Endothelial cell of umbilical vein (primary cell): ENCODE measurements around the gene RWDD1. TPM values are rescaled to one million over a fixed set of nuclear protein-coding genes. Genes with fewer than 3 reads are reported as not detected.

Experiments used
- BruUV-seq: library from RNA; stranded (reverse); fragments of 400-500 nt; replicated peaks from 2 replicates; lab custom pipeline; 2021; lab: Mats Ljungman, UMichigan
- CTCF ChIA-PET: fragments of 300-600, 350-600 bp; sonication (Branson Sonifier 250); formaldehyde crosslinking; loops from one replicate; lab custom pipeline; 2021; ENCODE audit warnings: antibody characterized with exemption, inconsistent platforms; lab: Charles Lee
- POLR2A ChIA-PET: fragments of 300-600, 350-600 bp; sonication (Branson Sonifier 250); formaldehyde crosslinking; loops from one replicate; lab custom pipeline; 2021; ENCODE audit warnings: antibody characterized with exemption, inconsistent platforms; lab: Charles Lee
- DNase-seq: peaks from one replicate; pipeline ENCODE4 v3.0.0-alpha.2; 2011; ENCODE audit warnings: low read depth, low spot score
- FAIRE-seq: peaks from 2 replicates; lab custom pipeline; 2011; peaks lifted over from hg19 to GRCh38; lab: Jason Lieb, UNC
- H2AFZ ChIP-seq: 2 replicates; pipeline ENCODE4 v1.6.0; 2012; ENCODE audit warnings: low read depth, low read length, control low read depth, inconsistent platforms
- H3K27ac ChIP-seq: 2 replicates; pipeline ENCODE4 v1.5.1; 2011; ENCODE audit warnings: low read depth, mild to moderate bottlenecking, control low read depth, low read length, moderate library complexity; ENCODE audit not compliant: insufficient read depth
- H3K27me3 ChIP-seq, 2 experiments: 2 replicates each; pipeline versions ENCODE4 v1.6.0 to v1.6.1; 2011; ENCODE audit warnings: low read length in 2 of 2, mixed read lengths in 1 of 2; ENCODE audit not compliant: control insufficient read depth in 2 of 2, insufficient read depth in 2 of 2
- H3K36me3 ChIP-seq, 2 experiments: 2 replicates in 1 of 2; 3 replicates in 1 of 2; pipeline ENCODE4 v1.5.1; 2011; ENCODE audit warnings: low read length in 2 of 2, mild to moderate bottlenecking in 1 of 2, moderate library complexity in 1 of 2; ENCODE audit not compliant: control insufficient read depth in 2 of 2, insufficient read depth in 2 of 2; ENCODE audit errors: extremely low read depth in 1 of 2
- H3K4me1 ChIP-seq: 3 replicates; pipeline ENCODE4 v1.5.1; 2011; ENCODE audit warnings: mild to moderate bottlenecking, low read length; ENCODE audit not compliant: control insufficient read depth, insufficient read depth; ENCODE audit errors: extremely low read depth
- H3K4me2 ChIP-seq: 2 replicates; pipeline ENCODE4 v1.6.1; 2011; ENCODE audit warnings: low read length, control low read depth, mixed read lengths; ENCODE audit not compliant: insufficient read depth
- H3K4me3 ChIP-seq, 3 experiments: fragments of 200-600 bp in 1 of 3; sonication (generic), shearing (Covaris generic) in 1 of 3; replicated peaks in 1 of 3; 2 replicates each; pipeline ENCODE4 v1.5.1; 2011 to 2016; ENCODE audit warnings: control low read depth in 3 of 3, low read length in 3 of 3, mild to moderate bottlenecking in 2 of 3, inconsistent platforms in 1 of 3, low read depth in 1 of 3, moderate library complexity in 1 of 3; ENCODE audit not compliant: insufficient read depth in 1 of 3
- H3K79me2 ChIP-seq: 2 replicates; pipeline ENCODE4 v1.6.0; 2012; ENCODE audit warnings: low read length, inconsistent platforms; ENCODE audit not compliant: control insufficient read depth, insufficient read depth
- H3K9ac ChIP-seq: replicated peaks from 2 replicates; pipeline ENCODE3; 2011; ENCODE audit warnings: low read length, control low read depth; ENCODE audit not compliant: insufficient read depth; ENCODE audit errors: extremely low read depth
- H3K9me1 ChIP-seq: replicated peaks from 3 replicates; pipeline ENCODE4 v1.6.0; 2011; ENCODE audit warnings: mild to moderate bottlenecking, low read length; ENCODE audit not compliant: control insufficient read depth, insufficient read depth; ENCODE audit errors: extremely low read depth
- H3K9me3 ChIP-seq: replicated peaks from 2 replicates; pipeline ENCODE4 v1.5.1; 2012; ENCODE audit warnings: low read length, inconsistent platforms; ENCODE audit not compliant: control insufficient read depth, insufficient read depth
- H4K20me1 ChIP-seq: replicated peaks from 2 replicates; pipeline ENCODE3; 2011; ENCODE audit warnings: mild to moderate bottlenecking, low read length; ENCODE audit not compliant: control insufficient read depth, insufficient read depth; ENCODE audit errors: extremely low read depth
- CTCF ChIP-seq, 2 donors: IDR thresholded peaks; 1 replicate in 1 of 2; 2 replicates in 1 of 2; pipeline ENCODE4 v1.5.1; 2011; ENCODE audit warnings: low read length in 2 of 2, mild to moderate bottlenecking in 2 of 2, moderate library complexity in 2 of 2, control low read depth in 1 of 2, inconsistent platforms in 1 of 2, low read depth in 1 of 2; ENCODE audit not compliant: insufficient read depth in 1 of 2; ENCODE audit errors: extremely low read depth in 1 of 2
- EZH2 ChIP-seq: IDR thresholded peaks from 2 replicates; pipeline ENCODE4 v1.6.1; 2012; ENCODE audit warnings: borderline replicate concordance, low read depth, mild to moderate bottlenecking, moderate library complexity, low read length, inconsistent platforms; ENCODE audit not compliant: severe bottlenecking
- FOS ChIP-seq: IDR thresholded peaks from 2 replicates; pipeline ENCODE4 v1.6.1; 2011; ENCODE audit warnings: mild to moderate bottlenecking, low read length, moderate library complexity, borderline replicate concordance; ENCODE audit not compliant: insufficient read depth
- GATA2 ChIP-seq: IDR thresholded peaks from 2 replicates; pipeline ENCODE4 v1.7.0; 2011; ENCODE audit warnings: low read depth, mild to moderate bottlenecking, moderate library complexity, mixed read lengths, low read length; ENCODE audit not compliant: insufficient read length, insufficient read depth
- JUN ChIP-seq: IDR thresholded peaks from 2 replicates; pipeline ENCODE4 v1.6.1; 2011; ENCODE audit warnings: borderline replicate concordance, low read depth; ENCODE audit not compliant: insufficient read length, insufficient read depth
- MAX ChIP-seq: IDR thresholded peaks from 2 replicates; pipeline ENCODE4 v1.6.1; 2011; ENCODE audit not compliant: insufficient read depth, insufficient read length
- MYC ChIP-seq: IDR thresholded peaks from one replicate; pipeline ENCODE4 v1.6.1; 2011; ENCODE audit warnings: mild to moderate bottlenecking, low read depth, low read length
- POLR2A ChIP-seq: IDR thresholded peaks from 2 replicates; pipeline ENCODE4 v1.6.1; 2012; ENCODE audit warnings: low read depth, mild to moderate bottlenecking, control low read depth, low read length
- POLR2AphosphoS5 ChIP-seq: IDR thresholded peaks from 2 replicates; pipeline ENCODE4 v1.6.1; 2012; ENCODE audit warnings: low read depth, mild to moderate bottlenecking, control low read depth, low read length, moderate library complexity; ENCODE audit not compliant: insufficient read depth
- dilution Hi-C: fragments of 300-500 bp; cut with MboI; formaldehyde crosslinking; loops from one replicate; pipeline ENCODE4 v1.15.0; 2019; ENCODE audit warnings: low sequenced_read_pairs; ENCODE audit not compliant: extremely low pct_ligation_motif_present
- intact Hi-C: fragments of 100-400 bp; cut with micrococcal nuclease; formaldehyde crosslinking; loops from one replicate; pipeline ENCODE4 v1.10.0; 2022
- polyA plus RNA-seq, 4 experiments: library from polyadenylated mRNA; depleted of rRNA in 3 of 4; stranded (reverse) in 3 of 4; unstranded in 1 of 4; fragments of >200 nt; gene quantifications; 2 replicates each; pipeline versions ENCODE4 v1.2.1 to v1.2.3, GENCODE V29; 2011 to 2012; ENCODE audit warnings: missing spikeins in 1 of 4
- total RNA-seq: library from RNA; stranded (reverse); gene quantifications from 2 replicates; pipeline ENCODE4 v1.2.3, GENCODE V29; 2021

RWDD1 gene
- total and polyA plus RNA-seq, 2 donors (not counting 3 experiments of a cell fraction or from before 2014, with no cell fraction given) = 18.7 to 37.9 TPM

- Histone ChIP-seq H3K36me3 (no peaks in the 10 kb centered on the region), H3K4me2 (no peak overlapping the region), H3K9me1 (no peaks in the 10 kb centered on the region), H4K20me1 (no peaks in the 10 kb centered on the region), H3K79me2 (no peaks in the 10 kb centered on the region), H3K9me3 (no peaks in the 10 kb centered on the region), H3K27ac (no peak overlapping the region), H2AFZ (no peak overlapping the region), H3K4me3 (no peak overlapping the region), H3K4me1 (peaks cover 3% of the 10 kb centered on the region), H3K27me3 (no peaks in the 10 kb centered on the region), H3K9ac (no peak overlapping the region)
- BruUV-seq = no TSS peak
- POLR2A ChIA-PET = no interaction called here
- CTCF ChIA-PET = interaction anchor here (1.0 to 1.4 kb wide), 2 partner anchors 10 to 263 kb away, joined by 4 to 8 read pairs; no protein-coding TSS in a partner anchor
- intact Hi-C loops (no loop called here), dilution Hi-C loops (no loop called here)
- DNase-seq = no peak
- TF ChIP-seq EZH2 (no peak), POLR2A (no peak), JUN (no peak), POLR2AphosphoS5 (no peak), CTCF (IDR thresholded peaks at IDR 0.05; ENCODE audit: extremely low read depth in 1 of 2, insufficient read depth in 1 of 2, low read depth in 1 of 2, low read length in 2 of 2) (no peak), MYC (no peak), MAX (no peak), GATA2 (no peak), FOS (no peak)
- FAIRE-seq = no peak
These were observed 20.5 kb upstream of the RWDD1 start for GRCh38 chr6:116550796-116551195.
